ENCODE measurements around the gene STRN.
"Not testable (repeated sequence)": the region's sequence is repeated elsewhere in the genome, so short reads cannot be mapped to it uniquely, and the experiment has no call there.

The STRN gene

DNA sequence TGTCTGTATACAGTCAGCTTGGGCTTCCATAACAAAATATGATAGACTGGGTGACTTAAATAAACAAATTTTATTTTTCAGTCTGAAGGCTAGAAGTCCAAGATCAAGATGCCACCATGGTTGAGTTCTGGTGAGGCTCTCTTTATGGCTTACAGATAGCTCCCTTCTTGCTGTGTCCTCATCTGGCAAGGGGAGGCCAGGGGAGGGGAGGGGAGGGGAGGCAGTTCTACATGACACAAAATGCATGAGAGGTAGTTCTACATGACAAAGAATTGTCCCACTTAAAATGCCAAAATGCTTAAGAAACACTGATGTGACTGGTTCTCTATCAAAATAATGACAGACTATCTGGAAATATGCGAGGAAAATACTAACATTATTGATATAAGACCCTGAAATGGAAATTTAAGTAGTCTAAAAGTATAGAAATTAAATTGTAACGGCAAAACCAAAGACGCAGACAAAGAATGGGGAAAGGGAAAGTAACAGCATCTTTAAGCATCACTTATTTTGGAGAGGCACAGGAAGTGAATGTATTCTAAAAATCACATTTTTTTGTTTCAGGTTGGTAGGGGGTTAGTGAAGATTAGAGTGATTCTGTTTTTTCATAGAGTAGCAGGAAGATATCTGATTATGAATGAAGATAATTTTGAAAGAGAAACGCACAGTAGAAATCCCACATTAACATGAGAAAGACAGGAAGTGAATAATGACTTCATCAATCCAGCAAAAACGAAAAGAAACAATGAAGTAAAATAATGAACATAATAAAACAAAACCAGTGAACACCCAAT lies 131.4 kb downstream of the STRN start:
- no peak for DNase-seq

DNA sequence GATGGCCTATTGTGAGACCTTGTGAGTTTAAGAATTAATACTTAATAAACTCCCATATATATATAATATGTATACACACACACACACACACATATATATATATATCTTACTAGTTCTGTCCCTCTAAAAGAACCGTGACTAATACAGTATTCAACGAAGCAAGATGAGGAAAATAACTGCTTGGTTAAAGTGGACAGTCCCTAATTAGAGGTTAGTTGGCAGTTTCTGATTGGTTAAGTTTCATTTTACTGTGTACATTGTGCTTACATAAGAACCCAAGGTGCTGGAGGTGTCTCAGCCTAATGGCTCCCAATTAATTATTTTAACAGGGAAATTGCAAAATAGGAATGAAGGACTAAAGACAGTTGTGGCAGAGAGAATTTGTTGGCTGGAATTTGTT lies 132.1 kb downstream of the STRN start:
- no peak for DNase-seq

DNA sequence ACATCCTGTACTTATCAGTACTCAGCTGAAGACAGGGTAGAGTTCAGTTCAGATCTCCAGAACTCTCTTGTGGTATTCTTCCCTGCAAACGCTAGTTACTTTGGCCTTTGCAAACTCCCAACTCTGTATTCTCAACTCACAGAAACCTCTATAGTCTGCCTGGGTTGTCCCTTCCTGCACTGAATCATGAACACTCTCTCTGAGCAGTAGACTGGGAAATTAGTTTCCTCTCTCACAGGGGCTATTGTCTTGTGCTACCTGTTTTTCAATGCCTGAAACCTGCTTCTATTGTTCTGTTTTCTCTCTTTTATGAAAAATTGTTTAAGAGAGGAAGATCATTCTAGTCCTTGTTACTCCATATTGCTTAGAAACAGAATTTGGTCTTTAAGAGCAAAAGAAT lies 135.2 kb downstream of the STRN start:
- no peak for DNase-seq

DNA sequence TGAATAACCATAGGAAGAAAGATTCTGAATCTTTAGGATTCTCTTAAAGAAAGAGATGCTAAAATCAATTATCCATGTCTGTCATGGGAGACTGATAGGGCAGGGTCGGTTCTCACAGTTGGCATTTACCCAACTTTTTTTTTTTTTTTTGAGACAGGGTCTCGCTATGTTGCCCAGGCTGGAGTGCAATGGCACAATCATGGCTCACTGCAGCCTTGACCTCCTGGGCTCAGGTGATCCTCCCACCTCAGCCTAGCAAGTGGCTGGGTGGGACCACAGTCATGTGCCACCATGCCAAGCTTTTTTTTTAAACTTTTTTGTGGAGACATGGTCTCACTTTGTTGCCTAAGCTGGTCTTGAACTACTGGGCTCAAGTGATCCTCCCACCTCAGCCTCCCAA lies 141.7 kb downstream of the STRN start:
- DNase-seq, result not testable (repeated sequence)

DNA sequence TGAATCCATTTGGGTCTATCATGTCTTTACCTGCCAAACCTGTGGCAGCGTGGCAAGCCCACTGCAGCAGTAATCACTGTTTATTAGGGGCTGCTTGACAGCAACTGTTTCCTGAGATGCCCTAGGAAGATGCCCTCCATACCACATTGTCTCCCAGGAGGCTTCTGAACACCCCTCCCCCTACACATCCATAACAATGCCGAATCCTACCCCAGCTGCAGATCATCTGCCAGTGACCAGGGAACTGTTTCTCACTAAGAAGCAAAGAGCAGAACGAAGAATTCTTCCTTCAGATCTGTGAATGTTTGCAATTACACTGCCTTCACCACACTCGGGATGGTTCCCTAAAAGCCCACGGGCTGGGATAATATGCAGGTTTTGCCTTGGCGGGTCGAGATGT lies 142.1 kb downstream of the STRN start:
- no peak for DNase-seq

DNA sequence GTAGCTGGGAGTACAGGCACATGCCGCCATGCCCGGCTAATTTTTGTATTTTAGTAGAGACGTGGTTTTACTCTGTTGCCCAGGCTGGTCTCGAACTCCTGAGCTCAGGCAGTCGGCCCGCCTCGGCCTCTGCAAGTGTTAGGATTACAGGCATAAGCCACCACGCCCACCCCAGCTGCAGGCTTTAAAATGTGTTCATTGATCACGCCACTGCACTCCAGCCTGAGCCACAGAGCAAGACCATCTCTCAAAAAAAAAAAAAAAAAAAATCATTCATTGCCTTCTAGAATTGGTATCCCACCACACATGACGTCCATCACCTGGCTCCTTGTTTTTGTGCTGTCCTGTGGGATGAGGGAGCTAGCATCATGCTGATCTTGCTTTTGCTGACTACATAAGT lies 142.5 kb downstream of the STRN start:
- DNase-seq, result no peak

DNA sequence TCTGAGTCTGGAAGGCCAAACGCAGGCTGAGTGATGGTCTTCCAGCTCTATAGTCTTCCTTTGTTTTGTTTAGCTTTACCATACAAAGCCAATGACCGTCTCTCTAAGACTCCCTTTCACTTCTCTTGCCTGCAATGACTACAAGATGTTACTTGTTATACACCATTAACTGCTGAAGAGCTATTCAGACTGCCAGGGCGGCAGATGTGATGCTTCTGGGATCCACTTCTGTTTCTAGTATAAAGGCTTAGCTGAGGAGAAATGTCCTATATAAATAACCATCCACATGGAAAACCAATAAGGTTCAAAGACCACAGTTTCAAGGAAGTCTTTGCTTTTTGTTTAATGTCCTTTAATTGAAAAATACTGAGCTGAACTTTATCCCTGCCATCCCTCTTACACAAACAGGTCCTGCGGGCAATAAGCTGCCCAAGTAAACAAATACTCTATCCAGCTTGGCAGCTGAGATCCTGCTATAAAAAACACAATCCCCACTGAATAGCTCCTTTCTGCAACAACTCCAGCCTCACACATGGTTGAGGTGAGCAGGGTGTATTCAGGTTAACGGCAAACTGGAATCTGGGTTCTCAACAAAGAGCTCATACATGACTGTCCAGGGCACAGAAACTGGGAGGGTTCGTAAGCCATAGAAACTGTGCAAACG lies 145.3 kb downstream of the STRN start:
- DNase-seq, result no peak

DNA sequence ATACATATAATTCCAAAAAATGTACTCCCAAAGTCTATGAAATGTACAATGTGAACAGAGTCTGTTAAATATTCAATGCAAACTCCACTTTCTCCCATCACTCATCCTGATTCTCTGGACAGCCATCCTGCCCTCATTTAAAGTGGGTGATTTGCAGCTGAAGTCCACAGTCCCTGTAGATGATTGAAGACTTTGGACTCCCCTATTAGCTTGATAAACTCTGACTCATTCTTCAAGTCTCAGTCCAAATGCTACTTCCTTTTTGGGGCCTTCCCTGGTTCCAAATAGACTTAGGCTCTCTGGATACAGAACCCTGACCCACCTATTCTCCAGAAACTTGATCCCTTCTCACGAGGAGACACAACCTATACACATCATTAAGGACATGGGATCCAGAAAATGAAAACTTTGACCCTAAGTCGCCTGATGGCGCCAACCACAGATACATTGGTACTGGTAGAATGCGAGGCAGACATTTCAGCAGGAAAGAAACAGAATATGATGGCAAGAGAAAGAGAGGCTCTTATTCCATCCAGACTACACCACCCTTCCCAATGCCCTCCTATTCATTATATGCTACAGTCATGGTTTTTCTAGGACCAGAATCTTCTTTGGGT lies 147.1 kb downstream of the STRN start:
- no peak for DNase-seq

DNA sequence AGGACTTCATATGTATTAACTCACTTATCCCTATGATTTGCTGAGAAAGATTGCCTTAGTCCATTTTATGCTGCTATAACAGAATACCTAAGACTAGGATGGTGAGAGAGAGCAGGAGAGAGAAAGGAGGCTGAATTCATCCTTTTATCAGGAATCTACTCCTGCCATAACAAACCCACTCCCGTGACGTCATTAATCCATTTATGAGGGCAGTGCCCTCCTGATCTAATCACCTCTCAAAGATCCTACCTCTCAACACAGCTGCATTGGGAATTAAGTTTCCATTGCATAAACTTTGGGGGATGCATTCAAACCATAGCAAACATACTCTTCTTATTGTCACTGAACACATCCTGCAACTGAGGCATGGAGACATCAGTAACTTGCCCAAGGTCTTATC lies 147.8 kb downstream of the STRN start:
- no peak for DNase-seq

DNA sequence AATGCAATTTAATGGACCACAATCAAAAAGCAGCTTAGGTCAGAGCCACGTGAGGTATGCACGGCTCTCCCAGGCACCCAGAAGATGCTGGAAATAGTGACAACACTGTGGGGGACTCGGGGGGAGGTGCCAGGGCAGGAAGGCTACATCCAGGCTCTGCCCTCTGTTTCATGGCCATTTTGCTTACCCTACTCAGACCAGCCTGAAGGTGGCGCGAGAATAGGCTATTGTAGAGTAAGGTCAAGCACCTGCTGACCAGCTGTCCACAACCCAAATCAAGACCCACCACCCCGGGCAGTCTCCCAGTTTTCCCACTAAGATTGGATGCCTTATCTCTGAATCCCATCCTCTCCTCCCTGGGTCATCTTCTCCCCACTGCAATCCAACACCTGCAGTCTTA lies 154.1 kb downstream of the STRN start:
- DNase-seq, result no peak

DNA sequence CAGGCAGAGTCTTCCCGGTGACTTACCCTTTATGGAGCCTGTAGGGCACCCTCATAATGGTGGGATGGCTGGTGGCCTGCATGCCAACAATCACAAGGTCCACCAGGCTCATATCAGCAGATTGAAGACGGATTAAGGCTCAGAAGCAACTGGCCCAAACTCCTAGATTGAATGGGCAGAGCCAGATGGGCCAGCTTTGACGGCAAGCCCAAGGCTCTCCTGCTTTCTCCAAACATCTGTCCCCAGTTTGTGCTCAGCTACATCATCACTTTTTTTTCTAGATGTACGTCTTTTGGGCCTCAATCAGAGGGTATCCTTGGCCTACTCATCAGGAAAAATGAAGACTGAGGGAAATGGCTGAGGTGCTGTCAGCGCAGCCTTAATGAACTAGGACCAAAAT lies 155.3 kb downstream of the STRN start:
- no peak for DNase-seq

DNA sequence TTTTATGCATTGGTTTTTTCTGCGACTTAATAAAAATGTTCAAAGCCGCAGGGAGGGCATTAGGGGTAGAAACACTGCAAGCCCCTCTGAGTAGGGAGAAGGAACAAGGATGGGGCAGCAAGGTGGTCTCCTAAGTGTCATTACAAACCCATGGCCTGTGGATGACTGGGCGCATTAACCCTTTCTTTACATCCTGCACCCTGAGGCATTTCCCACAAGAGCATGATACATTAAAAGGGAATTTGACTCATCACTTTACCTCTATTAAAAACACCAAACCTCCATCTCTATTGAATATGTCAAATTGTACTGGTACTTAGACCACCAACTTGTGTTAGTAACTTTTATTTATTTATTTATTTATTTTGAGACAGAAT lies 157.3 kb downstream of the STRN start:
- DNase-seq, result no peak

DNA sequence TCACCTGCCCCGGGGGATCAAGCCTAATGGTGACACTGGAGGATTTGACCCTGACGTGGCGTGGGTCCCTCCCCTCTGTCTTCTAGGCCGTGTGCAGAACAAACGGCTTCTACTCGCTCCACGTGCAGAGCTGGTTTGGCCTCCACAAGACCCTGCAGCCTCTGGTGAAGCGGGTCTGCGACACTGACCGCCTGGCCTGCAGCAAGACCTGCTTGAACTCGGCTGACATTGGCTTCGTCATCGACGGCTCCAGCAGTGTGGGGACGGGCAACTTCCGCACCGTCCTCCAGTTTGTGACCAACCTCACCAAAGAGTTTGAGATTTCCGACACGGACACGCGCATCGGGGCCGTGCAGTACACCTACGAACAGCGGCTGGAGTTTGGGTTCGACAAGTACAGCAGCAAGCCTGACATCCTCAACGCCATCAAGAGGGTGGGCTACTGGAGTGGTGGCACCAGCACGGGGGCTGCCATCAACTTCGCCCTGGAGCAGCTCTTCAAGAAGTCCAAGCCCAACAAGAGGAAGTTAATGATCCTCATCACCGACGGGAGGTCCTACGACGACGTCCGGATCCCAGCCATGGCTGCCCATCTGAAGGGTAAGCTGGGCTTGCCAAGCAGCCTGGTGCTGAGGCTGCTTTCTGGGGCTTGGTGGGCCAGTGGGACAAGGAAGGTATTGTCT lies 157.8 kb downstream of the STRN start:
- no peak for DNase-seq

DNA sequence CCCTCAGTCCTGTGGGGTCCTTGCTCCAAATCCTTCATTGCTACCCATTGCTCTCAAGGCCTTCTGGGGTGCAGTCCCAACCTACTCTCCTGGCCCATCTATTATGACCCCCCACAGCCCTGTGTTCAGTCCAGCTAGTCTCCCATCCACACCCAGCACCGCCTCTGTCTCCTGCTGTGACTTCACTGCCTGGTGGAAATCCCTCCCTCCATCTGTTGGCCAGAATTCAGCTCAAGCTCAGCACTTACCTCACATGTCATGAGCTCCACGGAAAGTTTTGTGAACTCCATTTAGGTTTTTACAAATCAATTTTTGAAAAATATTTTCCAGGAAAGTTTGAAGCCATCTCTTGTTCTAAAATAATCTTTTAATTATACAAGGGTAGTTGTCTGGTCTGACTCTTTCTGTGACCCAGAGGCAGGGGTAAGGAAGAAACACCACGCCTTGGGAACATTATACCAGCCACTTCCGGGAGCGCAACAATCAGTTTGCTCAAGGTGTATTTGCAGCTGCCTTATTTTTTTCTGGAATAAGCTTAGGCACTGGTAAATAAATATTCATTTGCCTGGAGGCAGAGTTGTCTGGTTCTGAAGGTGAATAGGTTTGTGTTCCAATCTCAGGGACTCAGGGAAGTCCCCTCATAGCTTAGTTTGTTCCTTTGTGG lies 159.0 kb downstream of the STRN start:
- no peak for DNase-seq

DNA sequence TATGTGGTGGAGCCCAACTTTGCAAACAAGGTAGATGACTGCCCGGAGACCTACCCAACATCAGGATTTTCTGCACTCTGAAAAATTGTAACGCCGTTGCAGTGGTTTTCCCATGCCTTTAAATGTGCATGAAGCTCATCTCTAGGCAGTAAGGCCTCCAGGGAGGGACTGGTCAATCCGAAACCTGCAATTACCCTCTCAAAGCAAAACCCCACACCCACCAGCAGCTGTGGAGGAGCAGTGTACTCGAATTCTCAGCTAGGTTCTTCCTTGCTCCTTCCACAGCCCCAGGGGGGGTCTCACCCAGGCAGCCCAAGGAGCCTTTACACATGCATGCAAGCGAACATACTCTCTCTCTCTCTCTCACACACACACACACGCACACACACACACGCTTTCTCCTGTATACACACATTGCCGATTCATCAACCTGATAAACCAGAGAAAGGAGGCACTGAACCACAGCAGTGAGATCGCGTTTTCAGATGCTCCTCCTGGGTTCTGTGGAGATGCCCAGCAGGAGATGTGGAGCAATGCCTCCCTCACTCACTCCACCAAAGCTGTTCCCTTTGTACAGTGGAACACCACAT lies 160.6 kb downstream of the STRN start:
- DNase-seq, result no peak

DNA sequence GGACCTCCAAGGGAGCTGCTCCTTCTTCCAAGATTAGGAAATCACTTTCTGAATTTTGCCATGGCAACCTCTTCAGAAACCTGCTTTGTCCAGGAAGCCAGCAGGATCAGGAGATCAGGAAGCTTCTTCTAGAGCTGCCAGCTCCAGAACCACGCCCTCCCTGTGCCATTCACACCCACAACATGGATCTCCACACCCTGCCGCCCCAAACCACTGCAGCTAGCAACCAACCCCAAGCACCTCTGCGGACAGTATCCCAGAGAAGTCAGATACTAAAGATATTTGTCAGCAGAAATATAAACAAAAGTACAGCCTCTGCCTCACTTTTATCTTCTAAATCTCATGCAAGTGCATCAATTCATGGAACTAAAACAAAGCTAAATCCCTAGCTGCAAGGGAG lies 163.4 kb downstream of the STRN start:
- DNase-seq, result no peak

DNA sequence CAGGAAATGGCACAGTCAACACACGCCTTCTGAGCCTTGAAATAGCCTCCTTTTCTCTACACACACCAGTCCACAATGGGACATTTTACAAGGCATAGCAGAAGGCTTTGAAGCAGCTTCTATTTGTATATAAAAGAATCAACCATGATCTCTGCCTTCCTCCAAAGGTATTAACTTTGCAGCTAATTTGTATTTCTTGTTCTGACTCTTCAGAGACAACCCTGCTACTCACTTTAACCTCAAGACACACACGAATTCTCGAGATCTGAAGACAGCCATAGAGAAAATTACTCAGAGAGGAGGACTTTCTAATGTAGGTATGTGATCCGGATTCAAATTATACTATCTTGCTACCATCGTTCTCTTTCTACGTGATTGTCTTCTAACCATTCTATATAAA lies 165.2 kb downstream of the STRN start:
- no peak for DNase-seq

DNA sequence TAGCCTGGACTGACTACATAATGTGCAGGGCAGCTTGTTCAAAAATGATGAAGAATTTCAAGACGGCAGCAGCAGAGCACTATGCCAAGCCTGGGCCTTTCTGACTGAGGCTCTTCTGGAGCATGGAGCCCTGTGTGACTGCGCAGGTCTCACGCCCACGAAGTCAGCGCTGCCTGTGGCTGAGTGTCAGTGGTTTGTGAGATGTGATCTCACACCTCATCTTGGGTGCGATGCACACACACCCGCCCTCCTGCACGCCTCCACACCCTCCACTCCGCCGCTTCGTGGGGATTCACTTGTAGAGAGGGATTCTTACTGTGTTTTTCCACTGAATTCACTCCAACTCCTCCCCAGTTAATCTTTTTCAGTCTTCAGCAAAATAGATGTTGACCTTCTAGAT lies 166.0 kb downstream of the STRN start:
- DNase-seq, result no peak

DNA sequence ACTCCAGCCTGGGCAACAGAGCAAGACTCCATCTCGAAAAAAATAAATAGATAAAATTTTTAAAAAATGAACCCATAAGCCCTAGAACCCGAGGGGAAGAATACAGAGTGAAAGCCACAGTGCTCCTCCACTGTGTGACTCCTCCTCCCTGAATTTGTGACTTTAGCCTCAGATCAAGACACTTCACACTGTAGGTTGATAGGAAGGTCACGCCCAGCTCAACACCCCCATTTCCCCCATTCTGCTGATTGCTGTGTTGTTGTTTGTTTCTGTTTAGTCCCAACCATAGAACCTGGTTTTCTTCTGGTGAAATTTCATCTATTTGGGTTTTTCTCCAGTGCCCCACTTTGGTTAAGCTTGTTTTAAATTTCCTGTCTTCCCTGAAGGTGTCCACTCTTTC lies 167.6 kb downstream of the STRN start:
- no peak for DNase-seq

DNA sequence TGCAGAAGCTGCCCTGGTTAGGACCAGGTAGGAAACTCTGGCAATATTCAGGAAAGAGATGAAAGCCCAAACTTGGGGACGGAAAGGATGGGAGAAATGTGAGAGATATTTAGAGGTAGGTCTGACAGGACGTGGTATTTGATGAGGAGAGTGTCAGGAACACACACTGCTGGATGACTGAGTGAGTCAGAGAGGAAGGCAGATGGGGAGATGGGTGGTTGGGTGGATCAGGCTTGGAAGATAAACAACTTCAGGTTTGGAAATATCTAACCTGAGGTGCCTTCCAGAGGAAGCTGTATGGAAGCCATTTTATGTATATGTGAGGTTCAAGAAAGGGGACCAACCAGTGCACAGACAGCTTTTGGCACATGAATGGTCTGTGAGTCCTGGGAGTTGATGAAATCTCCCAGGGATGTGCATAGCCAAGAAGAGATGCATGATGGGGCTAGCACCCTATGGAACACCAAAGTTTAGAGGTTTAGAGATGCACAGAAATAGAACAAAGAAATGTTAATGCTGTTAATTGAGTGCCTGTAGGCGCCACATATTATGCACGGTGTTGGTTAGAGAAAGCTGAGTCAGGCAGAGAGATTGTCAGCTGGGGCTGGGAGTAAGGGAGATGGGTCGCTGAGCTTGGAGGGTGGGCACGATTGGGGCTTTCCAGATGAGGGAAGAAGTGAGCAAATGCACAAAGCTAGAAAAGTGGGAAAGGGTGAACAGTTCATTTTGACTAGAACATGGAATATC lies 168.8 kb downstream of the STRN start:
- DNase-seq, result no peak
